ENCODE data around the gene MED13L. TPM values are rescaled to one million over a fixed set of nuclear protein-coding genes. Genes with fewer than 3 reads are reported as not detected.

MED13L gene
- total RNA-seq, 1 donor from 2014 or later: 89.0 TPM

DNA sequence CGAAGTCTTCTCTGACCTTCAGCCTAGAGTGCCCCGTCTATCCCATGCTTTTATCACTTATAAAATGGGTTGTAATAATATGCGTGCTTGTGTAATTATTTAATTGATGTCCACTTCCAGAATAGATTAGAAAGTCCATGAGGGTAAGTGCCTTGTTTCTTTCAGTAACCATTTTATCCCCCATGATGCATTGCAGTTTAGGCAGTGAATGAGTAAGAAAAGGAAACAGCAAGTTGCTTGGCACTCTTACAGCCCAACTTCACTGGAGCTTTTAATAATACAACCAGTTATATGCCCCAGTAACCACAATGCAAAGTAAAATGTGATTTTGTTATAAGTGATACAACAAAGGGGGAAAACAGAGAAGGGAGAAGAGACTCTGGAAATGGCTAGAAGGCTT lies 287.3 kb downstream of the MED13L start:
- Mint-ChIP-seq H3K27me3 (ENCODE audit: low read depth) (no peaks in the 10 kb centered on the region), H3K36me3 (ENCODE audit: low read depth) (peaks cover 21% of the 10 kb centered on the region), H3K4me1 (peaks cover 15% of the 10 kb centered on the region), H3K9me3 (no peaks in the 10 kb centered on the region), H3K4me3 (no peak overlapping the region), H3K27ac (ENCODE audit: unreplicated experiment) (no peak overlapping the region)
- TF ChIP-seq, protein P1, sequence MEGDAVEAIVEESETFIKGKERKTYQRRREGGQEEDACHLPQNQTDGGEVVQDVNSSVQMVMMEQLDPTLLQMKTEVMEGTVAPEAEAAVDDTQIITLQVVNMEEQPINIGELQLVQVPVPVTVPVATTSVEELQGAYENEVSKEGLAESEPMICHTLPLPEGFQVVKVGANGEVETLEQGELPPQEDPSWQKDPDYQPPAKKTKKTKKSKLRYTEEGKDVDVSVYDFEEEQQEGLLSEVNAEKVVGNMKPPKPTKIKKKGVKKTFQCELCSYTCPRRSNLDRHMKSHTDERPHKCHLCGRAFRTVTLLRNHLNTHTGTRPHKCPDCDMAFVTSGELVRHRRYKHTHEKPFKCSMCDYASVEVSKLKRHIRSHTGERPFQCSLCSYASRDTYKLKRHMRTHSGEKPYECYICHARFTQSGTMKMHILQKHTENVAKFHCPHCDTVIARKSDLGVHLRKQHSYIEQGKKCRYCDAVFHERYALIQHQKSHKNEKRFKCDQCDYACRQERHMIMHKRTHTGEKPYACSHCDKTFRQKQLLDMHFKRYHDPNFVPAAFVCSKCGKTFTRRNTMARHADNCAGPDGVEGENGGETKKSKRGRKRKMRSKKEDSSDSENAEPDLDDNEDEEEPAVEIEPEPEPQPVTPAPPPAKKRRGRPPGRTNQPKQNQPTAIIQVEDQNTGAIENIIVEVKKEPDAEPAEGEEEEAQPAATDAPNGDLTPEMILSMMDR (conservative IDR thresholded peaks at IDR 0.05): no peak
- no peak for DNase-seq (ENCODE audit: low read depth, low spot score)

DNA sequence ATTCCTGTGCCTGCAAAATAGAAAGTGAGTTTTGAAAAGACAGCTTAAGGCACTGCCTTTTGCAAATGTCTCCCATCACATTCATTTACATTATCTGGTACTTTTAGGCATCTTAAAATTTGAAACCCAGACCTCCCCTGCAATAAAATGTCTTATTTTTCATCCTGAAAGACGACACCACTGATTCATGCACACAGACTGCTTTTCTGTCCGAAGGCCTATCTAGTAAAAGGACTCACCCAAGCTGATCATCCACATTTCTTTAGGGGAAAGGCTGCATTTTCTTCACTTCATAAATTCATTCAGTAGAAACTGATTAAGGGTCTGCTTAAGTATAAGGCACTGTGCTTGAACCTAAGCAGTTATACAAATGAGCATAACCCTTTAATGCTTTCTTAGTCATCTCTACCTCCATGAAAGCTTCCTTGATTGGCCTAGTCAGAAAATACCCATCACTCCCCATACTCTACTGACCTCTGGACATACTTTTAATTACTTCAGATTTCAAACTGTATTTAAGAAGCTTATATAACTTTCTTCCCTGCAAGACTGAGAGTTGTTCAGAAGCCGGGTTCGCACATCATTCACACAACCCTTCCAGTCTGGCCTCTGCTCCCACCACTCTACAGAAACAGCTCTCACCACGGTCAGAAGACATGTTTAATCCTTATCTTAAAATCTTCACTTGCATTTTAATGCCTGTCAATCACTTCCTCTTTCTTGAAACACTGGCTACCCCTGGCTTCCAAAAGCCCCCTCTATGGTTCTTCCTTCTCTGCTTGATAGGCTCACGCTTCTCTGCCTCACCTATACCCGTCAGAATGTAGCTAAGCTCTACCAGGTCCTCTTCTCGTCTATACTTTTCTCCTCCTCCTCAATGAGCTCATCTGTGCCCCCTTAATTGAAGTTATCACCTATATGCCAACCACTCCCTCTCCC lies 288.6 kb downstream of the MED13L start:
- Mint-ChIP-seq H3K27me3 (ENCODE audit: low read depth) (no peaks in the 10 kb centered on the region), H3K36me3 (ENCODE audit: low read depth) (peaks cover 18% of the 10 kb centered on the region), H3K9me3 (no peaks in the 10 kb centered on the region), H3K27ac (ENCODE audit: unreplicated experiment) (no peak overlapping the region), H3K4me1 (peaks cover 15% of the 10 kb centered on the region), H3K4me3 (no peak overlapping the region)
- TF ChIP-seq, protein P1 (conservative IDR thresholded peaks at IDR 0.05): no peak
- DNase-seq (ENCODE audit: low read depth, low spot score): no peak

DNA sequence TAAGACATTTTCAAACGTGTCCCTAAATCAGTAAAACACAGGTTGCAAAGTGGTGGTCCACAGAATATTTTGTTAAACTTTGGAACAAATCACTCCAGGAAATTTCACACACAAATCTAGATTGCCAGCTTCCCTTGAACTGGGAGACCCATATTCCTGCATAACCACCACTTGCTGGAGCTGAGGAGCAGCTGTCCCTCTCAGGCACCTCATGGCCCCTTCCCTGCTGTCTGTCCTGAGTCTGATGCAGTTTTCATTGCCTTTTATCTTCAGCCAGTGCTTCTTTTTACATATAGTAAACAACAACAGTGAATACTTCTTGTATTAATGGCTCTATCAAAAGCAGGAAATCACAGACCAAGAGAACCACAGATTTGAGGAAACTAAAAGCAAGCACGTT lies 289.3 kb downstream of the MED13L start:
- Mint-ChIP-seq H3K4me3 (no peak overlapping the region), H3K27ac (ENCODE audit: unreplicated experiment) (no peak overlapping the region), H3K36me3 (ENCODE audit: low read depth) (peaks cover 18% of the 10 kb centered on the region), H3K9me3 (no peaks in the 10 kb centered on the region), H3K27me3 (ENCODE audit: low read depth) (no peaks in the 10 kb centered on the region), H3K4me1 (peaks cover 15% of the 10 kb centered on the region)
- no peak for DNase-seq (ENCODE audit: low read depth, low spot score)
- TF ChIP-seq, protein P1 (conservative IDR thresholded peaks at IDR 0.05): no peak

DNA sequence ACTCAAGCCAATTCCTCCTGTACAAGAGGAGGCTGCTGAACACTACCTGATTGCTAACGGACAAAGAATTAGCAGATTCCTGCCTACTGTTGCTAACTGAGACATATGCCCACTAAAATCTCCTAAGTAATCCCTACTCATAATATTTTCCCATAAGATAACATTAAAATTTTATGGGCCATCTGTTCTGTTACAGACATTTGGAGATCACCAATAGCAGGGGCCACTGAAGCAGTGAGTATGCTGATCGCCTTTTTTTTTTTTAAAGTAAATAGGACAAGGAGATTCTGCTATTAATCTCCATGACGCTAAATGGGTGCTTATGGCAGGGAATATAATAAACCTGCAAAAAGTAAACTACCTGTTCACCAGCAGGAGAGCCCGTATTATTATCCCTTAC lies 292.9 kb downstream of the MED13L start:
- DNase-seq (ENCODE audit: low read depth, low spot score): no peak
- TF ChIP-seq, protein P1 (conservative IDR thresholded peaks at IDR 0.05): no peak
- H3K4me3 Mint-ChIP-seq: no peak overlapping the region
- peaks cover 12% of the 10 kb centered on the region for H3K4me1 Mint-ChIP-seq
- H3K27ac Mint-ChIP-seq (ENCODE audit: unreplicated experiment): no peak overlapping the region
- H3K27me3 Mint-ChIP-seq (ENCODE audit: low read depth): no peaks in the 10 kb centered on the region
- no peaks in the 10 kb centered on the region for H3K9me3 Mint-ChIP-seq
- H3K36me3 Mint-ChIP-seq (ENCODE audit: low read depth): peaks cover 8% of the 10 kb centered on the region

DNA sequence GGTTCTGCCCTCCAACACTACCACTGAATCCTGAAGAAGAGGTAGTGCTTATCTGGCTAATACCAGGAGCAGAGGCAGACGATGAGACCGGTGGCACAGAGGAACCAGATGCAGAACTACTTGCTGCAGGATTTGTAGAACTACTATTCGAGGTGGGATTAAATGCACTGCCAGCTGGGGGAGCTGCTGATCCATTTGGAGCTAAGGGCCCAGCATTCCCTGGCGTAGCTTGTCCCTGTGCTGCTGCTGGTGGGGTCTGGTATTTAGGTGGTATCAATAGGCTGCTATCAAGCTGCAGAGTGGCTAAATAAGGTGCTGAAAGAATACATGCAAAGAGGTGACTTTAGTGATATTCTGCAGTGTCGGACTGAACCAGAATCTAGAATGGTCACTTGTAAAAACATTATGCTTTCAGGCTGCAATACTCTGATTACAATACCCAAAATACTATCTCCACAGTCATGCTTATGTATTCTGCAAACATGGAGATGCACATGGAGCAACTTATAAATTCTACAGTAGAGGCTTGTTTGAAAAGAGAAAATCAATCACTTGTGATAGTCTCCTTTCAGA lies 294.2 kb downstream of the MED13L start:
- no peak overlapping the region for H3K4me3 Mint-ChIP-seq
- H3K27ac Mint-ChIP-seq (ENCODE audit: unreplicated experiment): no peak overlapping the region
- DNase-seq (ENCODE audit: low read depth, low spot score): no peak
- H3K36me3 Mint-ChIP-seq (ENCODE audit: low read depth): peaks cover 7% of the 10 kb centered on the region
- no peaks in the 10 kb centered on the region for H3K9me3 Mint-ChIP-seq
- no peaks in the 10 kb centered on the region for H3K4me1 Mint-ChIP-seq
- no peaks in the 10 kb centered on the region for H3K27me3 Mint-ChIP-seq (ENCODE audit: low read depth)
- TF ChIP-seq, protein P1 (conservative IDR thresholded peaks at IDR 0.05): peak; percentile 44

Measured in neural crest cell (in vitro differentiated cells).